T-helper 2 cell treated with Interferon-gamma antibody and Interleukin-4, amounts not matched to agents 100 ng/mL and 5 ng/mL, for 36 hours (primary cell): ENCODE results near the gene PIK3CG. TPM values are rescaled to one million over a fixed set of nuclear protein-coding genes. Genes with fewer than 3 reads are reported as not detected.
"Not testable (repeated sequence)": the region's sequence is repeated elsewhere in the genome, so short reads cannot be mapped to it uniquely, and the experiment has no call there.

ENCODE experiments used
- intact Hi-C: fragments of 100-400 bp; cut with micrococcal nuclease; formaldehyde crosslinking; loops from one replicate; pipeline ENCODE4 v1.15.1; 2023
- total RNA-seq: library from RNA; stranded (reverse); gene quantifications from 2 replicates; pipeline ENCODE4 v1.2.3, GENCODE V29; 2022

The PIK3CG gene
- 35.5 and 36.8 TPM in 2 replicates for total RNA-seq

GRCh38 chr7:106865130-106866041, at the start of gene PIK3CG:
TSS of gene PIK3CG (plus strand) at chr7:106865282. CDS start at chr7:106867562, 2,280 bp downstream.
- intact Hi-C loops: loop anchor here (1.0 to 10.0 kb wide), 11 partner anchors 73 to 1057 kb away; partner anchors contain the start of genes CBLL1 and PRKAR2B

- intact Hi-C loops: no loop called here
These were observed 48.0 kb upstream of the PIK3CG start for GRCh38 chr7:106817098-106817497.

GRCh38 chr7:106818736-106819135, 46.3 kb upstream of the PIK3CG start:
- intact Hi-C loops: no loop called here

- intact Hi-C loops: no loop called here
These were observed 45.5 kb upstream of the PIK3CG start for GRCh38 chr7:106819546-106819945.

- intact Hi-C loops: no loop called here
These were observed 44.5 kb upstream of the PIK3CG start for GRCh38 chr7:106820321-106821217.

GRCh38 chr7:106823631-106824030, 41.5 kb upstream of the PIK3CG start:
- intact Hi-C loops: no loop called here

GRCh38 chr7:106824458-106824857, 40.6 kb upstream of the PIK3CG start:
- intact Hi-C loops: no loop called here

- intact Hi-C loops: no loop called here
These were observed 37.5 kb upstream of the PIK3CG start for GRCh38 chr7:106827626-106828025.

- intact Hi-C loops: no loop called here
These were observed 35.6 kb upstream of the PIK3CG start for GRCh38 chr7:106829496-106829895.

- intact Hi-C loops: not testable (repeated sequence)
These were observed 34.2 kb upstream of the PIK3CG start for GRCh38 chr7:106830896-106831295.

- intact Hi-C loops: no loop called here
These were observed 28.3 kb upstream of the PIK3CG start for GRCh38 chr7:106836816-106837215.

GRCh38 chr7:106839511-106839910, 25.6 kb upstream of the PIK3CG start:
- intact Hi-C loops: no loop called here

GRCh38 chr7:106840342-106840741, 24.7 kb upstream of the PIK3CG start:
- intact Hi-C loops: no loop called here

GRCh38 chr7:106841896-106842390, 23.1 kb upstream of the PIK3CG start:
- intact Hi-C loops: no loop called here

- intact Hi-C loops: no loop called here
These were observed 20.6 kb upstream of the PIK3CG start for GRCh38 chr7:106844279-106844997.

- intact Hi-C loops: no loop called here
These were observed 17.0 kb upstream of the PIK3CG start for GRCh38 chr7:106848049-106848448.

GRCh38 chr7:106848851-106849442, 16.1 kb upstream of the PIK3CG start:
- intact Hi-C loops: no loop called here

GRCh38 chr7:106851632-106852031, 13.4 kb upstream of the PIK3CG start:
- intact Hi-C loops: not testable (repeated sequence)

GRCh38 chr7:106853250-106853908, 11.7 kb upstream of the PIK3CG start:
- intact Hi-C loops: no loop called here

- intact Hi-C loops: no loop called here
These were observed 9.4 kb upstream of the PIK3CG start for GRCh38 chr7:106855540-106856132.
